NK-92 treated with Interleukin-12 subunit alpha and Interleukin-12 subunit beta, amount 100 ng/mL, for 24 hours (cell line): Measurements from ENCODE around the gene GPR183.

Source experiments
- DNase-seq: peaks from one replicate; lab custom pipeline; 2025; lab: John Stamatoyannopoulos, UW

GPR183 gene

DNA sequence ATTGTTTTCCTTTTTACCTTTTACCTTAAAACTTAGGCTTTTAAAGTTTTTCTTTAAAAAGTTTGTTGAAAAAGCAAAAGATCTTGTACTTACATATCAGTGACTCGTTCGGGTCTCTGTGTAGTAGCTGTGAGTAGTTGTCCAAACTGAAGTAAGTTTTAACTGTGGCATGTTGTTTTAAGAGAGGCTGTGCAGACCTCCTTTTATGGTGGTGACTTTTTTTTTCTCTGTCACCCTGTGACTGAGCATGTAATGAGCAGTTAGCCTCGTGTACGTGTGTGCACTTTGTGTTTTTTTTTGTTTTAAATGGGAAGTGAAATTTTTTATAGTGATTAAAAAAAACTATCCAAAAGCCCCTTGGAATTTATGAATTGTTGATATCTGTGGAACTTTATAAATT lies at the start of gene GPR183:
GPR183 (minus strand) TSS at position 153 of the 400 bp plus-strand sequence. CDS start 11,254 bp downstream, outside the sequence.
- DNase-seq, result no peak

GRCh38 chr13:99356262-99357091 lies 49.3 kb upstream of the GPR183 start:
- DNase-seq, result no peak

DNA sequence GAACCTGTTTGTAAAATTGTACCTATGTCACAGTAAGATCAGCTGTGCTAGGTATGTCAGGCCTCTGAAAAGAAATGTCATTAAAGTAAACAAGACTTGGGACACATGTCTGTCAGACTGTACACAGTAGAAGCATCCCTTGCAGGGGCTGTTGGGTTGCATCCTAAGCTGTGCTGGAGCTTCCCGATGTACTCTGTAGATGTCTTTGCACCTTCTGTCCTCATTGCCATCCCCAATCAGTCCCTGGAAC lies 48.7 kb upstream of the GPR183 start:
- no peak for DNase-seq

- DNase-seq, result no peak
These were observed 48.2 kb upstream of the GPR183 start for GRCh38 chr13:99355267-99356011.

DNA sequence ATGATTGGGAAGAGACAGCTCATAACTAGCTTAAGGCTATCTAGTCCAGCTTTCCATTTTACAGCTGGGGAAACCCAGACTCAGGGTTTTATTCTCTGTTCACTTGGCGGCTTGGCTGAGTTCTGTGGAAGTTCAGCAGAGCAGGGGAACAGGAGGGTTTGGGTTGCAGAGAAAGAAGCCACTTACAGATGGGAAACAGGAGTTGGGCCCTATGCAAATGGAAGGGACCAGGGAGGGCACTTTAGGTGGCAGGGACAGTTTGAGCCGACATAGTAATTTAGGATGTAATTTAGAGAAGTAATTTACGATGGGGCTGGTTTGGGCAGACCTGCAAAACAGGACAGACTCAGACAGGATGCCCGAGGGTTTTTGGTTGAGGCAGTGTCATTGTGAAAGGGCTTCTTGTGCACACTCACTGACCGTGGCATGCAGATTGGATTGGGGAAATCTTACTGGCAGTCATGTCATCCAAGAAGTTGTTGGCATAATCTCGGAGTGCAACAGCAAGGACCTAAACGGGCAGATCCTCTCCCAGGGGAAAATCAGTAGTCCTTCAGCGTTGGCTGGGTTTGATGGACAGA lies 47.3 kb upstream of the GPR183 start:
- DNase-seq, result no peak

DNA sequence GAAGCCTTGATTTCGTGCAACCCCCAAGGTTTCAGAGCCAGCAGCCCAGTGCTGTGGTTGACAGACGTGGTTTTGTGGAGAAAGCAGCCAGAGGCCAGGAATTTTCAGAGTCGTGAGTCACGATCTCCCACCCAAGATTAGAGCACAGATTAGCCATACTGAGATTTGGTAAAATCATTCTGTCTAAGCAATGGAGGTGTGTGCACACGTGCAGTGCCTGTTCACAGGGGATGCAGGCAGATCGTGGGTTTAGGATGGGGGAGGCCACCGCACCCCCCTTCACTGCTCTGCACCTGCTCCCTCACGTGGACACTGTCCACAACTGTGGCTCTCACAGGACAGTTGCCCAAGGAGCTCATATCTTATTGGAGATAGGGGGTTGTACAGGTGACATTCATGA lies 46.6 kb upstream of the GPR183 start:
- DNase-seq, result no peak

DNA sequence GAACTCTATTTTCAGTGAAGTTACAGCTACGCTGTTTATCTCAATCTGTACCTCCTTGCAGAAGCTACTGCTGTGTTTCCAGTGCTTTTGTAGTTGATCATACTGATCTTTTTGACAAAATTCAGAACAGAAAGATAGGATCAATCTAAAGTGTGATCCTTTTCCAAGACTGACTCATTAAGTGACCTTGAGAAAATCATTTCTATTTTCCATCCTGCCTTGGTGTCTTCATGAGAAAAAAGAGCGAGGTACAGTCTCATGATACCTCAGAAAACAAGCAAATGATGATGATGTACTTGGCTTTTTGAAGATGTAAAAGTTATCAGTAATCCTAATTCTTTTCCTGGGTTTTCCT lies 46.0 kb upstream of the GPR183 start:
- DNase-seq, result no peak

DNA sequence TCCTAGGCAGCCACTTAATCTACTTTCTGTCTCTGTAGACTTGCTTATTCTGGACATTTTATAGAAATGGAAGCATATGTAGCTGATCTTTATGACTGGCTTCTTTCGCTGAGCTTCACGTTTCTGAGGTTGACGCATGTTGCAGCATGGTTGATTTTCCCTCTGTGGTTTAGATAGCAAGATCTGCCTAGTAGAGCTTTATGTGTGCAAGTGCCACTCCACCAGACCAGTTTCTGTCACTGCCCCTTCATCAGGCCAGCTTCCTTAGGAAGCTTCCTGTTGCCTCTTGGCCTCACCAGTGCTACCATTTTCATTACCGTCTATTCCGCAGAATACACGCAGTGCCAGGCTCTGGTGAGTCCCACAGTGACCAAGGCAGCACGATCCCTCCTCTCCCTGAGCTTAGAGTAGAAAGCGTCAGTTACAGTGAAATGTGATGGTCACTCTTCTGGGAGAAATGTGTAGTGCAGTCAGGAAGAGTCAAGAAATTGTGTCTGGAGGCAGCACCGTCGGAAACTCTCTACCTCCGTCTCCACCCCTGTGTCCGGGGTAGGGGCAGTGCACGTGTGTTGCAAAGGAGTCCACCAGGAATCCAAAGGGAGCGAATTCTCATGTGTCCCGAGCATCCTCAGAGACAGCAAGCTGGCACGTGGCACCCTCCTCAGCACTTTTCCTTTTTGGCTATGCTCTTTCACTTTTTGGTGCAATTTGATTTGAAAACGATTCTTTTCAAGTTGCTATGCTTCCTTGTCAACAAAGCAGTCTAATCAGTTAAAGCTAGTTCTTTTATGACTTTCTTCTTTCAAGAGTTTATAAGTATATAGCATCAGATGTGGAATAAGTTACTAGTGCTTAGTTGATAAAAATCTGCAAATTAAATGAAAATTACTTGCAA lies 45.4 kb upstream of the GPR183 start:
- no peak for DNase-seq

DNA sequence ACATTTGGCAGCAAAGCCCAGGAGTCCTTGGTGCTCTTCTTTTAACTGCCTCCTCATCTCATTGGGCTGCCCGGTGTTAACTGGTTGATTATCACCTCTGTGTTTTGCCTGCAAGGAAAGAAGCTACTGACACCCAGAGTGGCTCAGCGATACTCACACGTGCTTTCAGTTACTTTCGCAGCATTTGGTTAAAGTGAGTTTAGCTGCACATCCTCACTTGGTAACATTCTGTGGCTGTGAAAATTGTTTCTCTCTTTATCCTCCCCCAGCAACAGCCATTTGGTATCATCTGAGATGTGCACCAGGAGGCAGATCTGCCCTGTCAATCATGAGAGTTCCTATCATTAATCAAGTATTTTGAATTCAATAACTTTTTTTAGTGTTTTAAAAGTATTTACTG lies 44.6 kb upstream of the GPR183 start:
- no peak for DNase-seq

GRCh38 chr13:99350191-99350590 lies 43.0 kb upstream of the GPR183 start:
- no peak for DNase-seq

GRCh38 chr13:99347911-99348451 lies 40.8 kb upstream of the GPR183 start:
- no peak for DNase-seq

DNA sequence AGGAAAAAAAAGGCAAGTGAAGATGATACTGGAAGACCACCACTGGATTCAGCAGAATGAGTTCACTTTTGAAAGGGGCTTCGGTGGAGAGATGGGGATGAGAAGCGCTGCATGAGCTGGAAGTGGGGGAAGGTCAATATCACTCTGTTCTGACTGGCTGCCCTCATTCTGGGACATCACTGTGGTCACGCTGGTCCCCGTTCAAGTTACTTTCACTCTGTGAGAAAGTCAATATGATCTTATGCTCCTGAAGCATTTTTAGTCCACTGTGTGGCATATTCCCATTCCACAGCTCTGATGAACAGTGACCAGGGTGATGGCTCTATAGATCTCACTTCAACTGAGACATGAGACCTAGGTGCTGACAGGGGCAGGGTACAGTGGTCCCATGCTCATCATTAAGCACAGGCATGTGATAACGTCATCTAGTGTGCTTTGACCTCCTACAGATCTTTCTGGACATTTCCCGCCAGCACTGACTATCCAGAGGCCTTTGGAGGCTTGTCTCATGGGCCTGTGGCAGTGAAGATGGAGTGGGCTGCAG lies 40.2 kb upstream of the GPR183 start:
- no peak for DNase-seq

GRCh38 chr13:99346335-99347042 lies 39.3 kb upstream of the GPR183 start:
- DNase-seq, result no peak

- DNase-seq, result no peak
These were observed 38.1 kb upstream of the GPR183 start for GRCh38 chr13:99345345-99345744.

- DNase-seq, result no peak
These were observed 37.5 kb upstream of the GPR183 start for GRCh38 chr13:99344610-99345208.

DNA sequence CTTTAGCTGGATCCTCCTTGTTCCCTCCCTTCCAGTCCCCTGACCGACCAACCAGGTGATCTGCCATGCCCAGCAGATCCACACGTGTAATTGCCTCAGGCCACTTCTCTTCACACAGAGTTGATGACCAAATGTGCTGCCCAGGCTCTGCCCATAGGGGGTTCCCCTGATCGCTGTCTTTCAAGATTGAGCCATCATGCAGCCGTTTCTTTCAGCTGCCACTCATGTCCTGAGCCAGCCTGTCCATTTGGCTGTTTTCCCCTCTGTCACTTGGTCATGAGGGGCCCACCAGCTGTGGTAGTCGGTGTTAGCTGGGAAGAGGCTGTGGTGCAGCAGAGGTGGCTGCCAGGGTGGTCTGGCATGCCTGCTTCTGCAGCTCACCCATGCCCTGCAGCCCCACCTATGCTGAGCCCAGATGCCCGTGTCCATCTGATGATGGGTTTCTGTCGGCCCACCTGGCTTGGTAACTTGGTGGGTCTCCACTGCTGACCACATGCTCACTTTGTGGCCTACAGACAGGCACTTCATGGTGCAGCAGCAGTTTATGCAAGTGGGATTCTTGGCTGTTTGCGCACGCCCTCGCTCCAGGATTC lies 35.6 kb upstream of the GPR183 start:
- DNase-seq, result no peak

DNA sequence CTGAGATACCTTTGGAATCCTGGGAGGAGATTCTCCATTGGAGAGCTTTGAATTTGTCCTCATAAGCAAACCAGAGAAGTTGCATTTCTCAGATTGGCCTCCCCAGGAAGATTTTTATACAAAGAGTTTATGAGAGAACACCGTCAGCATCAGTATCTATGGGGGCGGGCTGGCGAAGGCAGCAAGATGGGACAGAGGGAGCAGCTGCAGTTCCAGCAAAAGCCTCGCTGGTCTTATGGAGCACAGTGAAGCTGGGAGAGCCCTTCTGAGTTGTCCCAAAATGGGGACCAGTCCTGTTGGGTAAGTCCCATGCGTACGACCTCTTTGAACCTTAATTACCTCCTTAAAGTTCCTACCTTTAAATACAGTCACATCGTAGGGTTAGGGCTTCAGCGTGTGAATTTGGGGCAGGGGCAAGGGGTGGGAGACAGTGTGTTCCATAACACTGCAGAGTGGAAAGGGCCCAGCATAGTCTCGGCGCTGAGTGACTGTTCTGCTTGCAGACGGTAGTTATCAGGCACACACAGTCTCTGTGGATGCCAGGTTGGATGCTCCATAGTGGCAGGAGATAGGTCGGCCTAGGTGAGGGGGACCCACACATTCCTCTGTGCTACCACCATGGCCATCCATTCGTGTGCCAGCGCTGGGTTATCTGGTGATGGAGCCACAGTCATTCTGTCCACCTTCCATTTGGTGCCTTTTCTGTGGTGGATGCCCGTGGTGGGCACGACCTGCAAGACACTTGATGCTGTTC lies 34.9 kb upstream of the GPR183 start:
- DNase-seq, result no peak

GRCh38 chr13:99340638-99341037 lies 33.4 kb upstream of the GPR183 start:
- no peak for DNase-seq

GRCh38 chr13:99339736-99340397 lies 32.7 kb upstream of the GPR183 start:
- DNase-seq, result no peak
